GM19438 (cell line): Measurements from ENCODE around the gene SHISA6.

Source experiments
- ATAC-seq: cut with Tn5 transposase; IDR thresholded peaks from one replicate; pipeline ENCODE4 v1.9.1; 2021; ENCODE audit warnings: low read depth; ENCODE audit not compliant: unreplicated experiment

The SHISA6 gene

GRCh38 chr17:11264183-11264871 lies 23.3 kb downstream of the SHISA6 start:
- ATAC-seq = no peak

GRCh38 chr17:11267999-11268575 lies 27.1 kb downstream of the SHISA6 start:
- no peak for ATAC-seq

DNA sequence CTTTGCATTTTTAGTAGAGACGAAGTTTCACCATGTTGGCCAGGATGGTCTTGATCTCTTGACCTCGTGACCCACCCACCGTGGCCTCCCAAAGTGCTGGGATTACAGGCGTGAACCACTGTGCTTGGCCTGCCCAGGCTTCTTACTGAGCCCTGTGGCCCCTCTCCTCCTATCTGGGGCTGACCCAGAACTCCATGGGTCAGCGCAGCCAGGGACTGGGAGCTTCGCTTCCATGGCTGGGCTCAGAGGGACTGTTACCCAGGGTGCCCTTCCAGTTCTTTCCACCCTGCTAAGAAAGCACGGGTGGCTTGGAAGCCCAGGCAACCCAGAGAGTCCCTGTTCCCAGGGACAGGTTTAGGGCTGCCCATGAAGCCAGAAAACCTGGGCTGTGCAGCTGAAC lies 28.2 kb downstream of the SHISA6 start:
- no peak for ATAC-seq

DNA sequence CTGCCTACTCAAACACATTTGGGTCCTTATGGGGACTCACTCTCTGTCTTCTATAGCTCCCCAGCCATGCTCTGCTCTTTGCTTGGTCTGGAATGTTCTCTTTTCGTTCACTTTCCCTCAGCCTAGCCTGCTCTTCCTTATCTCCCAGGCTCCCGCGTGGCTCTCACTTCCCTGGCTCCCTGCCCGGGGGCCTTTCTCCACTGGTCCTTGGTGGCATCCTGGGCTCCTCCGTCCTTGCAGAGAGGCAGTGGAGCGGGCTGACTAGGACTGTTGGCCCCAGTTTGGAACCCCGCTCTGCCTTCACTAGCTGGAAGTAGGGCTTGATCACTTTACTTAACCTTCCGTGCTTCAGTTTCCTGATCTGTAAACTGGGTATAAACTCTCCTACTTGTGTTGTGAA lies 31.2 kb downstream of the SHISA6 start:
- no peak for ATAC-seq

DNA sequence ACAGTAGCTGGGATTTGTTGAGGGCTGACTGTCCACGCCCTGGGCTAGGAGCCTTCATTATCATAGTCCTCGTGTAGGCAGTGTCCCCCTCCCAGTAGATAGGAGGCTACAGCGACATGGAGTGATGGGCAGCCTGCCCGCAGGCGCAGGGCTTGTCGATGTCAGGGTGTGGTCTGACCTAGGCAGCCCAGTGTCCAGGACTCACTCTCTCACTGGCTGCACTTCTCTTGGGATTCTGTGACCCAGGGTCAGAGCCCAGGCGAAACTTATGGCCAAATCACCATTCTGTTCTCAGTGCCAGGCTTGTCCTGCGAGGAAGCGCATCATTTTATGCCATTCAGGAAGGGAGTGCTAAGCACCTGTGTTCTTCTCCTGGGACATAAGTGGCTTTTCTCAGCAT lies 32.6 kb downstream of the SHISA6 start:
- no peak for ATAC-seq

GRCh38 chr17:11274106-11274505 lies 33.1 kb downstream of the SHISA6 start:
- no peak for ATAC-seq

DNA sequence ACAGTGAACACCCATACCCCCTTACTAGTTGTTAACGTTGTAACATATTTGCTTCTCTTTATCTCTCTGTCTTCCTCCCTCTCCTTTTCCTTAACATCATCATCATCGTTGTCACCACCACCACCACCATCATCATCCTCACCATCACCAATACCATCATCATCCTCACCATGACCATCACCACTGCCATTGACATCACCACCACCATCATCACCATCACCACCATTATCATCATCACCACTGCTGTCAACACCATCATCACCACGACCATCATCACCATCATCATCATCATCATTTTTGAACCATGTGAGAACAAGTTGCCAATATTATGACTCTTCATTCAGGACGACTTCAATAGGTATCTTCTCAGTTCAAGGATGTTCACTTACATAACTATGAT lies 35.5 kb downstream of the SHISA6 start:
- no peak for ATAC-seq

- ATAC-seq = no peak
These were observed 37.4 kb downstream of the SHISA6 start for GRCh38 chr17:11278186-11278991.

DNA sequence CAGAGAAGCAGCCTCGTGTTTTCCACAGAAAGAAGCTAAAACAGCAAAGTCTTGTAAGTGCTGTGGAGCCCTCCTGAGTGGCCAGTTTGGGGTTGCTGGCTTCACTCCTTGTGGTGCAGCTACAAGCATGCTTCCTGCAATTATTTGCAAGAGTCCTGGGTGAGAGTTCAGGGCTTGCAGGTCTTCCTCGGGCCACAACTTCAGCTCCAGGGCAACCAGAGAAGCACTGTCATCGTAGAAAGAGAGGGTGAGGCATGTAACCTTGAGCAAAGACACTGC lies 37.9 kb downstream of the SHISA6 start:
- ATAC-seq = no peak

DNA sequence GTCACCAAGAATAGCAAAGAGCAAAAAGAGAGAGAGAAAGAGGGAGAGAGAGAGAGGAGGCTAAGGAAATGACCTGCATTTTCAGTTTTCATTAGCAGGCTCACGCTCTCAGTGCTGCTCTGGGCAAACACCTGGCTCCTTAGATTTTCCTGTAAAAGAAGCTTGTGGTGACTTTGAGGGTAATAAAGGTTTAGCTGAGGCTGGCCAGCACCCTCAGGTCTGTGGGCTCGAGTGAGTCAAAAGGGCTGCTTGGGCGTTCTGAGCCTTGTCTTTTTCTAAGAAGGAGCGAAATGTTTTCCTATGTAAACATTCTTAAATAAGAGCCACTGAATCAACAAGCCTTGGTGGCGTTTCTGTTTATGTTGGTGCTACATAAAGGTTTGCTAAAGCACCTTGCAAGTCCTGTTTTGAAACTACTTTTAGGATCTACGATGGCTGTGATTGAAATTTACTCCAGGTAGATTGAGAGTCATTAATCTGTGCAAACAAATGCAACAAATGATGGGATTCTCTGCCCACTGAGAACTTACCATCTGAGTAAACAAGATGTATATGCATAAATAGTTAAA lies 38.8 kb downstream of the SHISA6 start:
- no peak for ATAC-seq

DNA sequence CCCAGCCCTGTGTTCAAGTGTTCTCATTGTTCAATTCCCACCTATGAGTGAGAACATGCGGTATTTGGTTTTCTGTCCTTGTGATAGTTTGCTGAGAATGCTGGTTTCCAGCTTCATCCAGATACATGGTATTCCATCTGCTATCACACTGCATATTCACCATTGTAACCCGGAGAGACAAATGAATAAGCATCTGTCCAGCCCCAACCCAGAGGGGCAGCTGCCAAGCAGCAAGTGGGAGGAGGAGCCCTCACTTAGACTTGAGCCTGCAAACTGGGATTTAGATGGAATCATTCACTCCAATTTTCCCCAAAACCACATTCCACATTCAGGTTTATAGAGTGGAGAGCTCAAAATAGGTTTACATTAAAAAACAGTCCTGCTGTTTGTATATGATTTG lies 41.6 kb downstream of the SHISA6 start:
- no peak for ATAC-seq

DNA sequence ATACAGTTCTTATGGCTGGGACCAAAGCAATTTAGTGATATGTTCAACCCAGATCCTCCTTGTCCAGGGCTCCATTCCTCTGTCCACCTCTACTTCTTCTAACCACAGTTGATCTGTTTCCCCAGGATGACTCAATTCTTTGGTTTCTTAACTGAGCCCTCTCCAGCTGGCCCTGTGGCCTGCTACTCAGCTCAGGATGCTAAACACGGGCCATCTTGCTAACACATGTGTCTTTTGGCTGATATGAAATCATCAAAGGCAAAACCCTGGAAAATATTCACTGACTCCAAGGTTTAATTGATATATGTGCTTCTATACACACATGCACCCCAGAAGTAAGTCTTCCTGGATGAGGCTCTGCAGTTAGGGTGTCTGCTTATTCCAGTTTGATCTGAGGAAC lies 43.8 kb downstream of the SHISA6 start:
- no peak for ATAC-seq

DNA sequence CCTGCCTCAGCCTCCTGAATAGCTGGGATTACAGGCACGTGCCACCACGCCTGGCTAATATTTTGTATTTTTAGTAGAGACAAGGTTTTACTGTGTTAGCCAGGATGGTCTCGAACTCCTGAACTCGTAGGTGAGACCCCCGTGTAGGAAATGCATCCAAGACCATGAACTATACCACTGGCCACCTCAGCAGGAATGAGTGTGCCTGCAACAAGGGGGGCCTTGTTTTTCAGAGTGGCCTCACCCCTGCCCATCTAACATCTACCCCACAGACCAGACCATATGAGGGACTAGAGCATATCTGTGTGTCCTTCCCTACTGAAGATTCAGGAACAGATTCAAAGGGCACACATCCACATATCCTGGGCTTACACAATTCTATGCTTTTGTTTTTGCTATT lies 44.9 kb downstream of the SHISA6 start:
- no peak for ATAC-seq

GRCh38 chr17:11287791-11288190 lies 46.8 kb downstream of the SHISA6 start:
- no peak for ATAC-seq

DNA sequence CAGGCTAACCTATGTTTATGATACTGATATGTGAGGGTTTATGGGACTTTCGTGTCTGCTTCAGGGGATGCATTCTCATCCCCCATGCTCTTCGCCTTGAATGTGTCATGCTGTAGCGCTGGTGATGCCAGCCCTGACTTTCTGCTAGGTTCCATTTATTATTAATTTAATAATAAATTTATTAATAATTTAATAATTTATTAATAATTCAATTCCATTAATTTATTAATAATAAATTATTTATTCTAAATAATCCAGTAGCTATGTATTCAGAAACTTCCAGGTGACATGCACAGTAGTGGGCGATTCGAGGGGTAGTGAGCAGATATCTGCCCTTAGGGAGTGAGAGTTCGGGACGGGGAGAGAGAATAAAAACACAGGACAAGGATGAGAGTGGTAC lies 49.8 kb downstream of the SHISA6 start:
- no peak for ATAC-seq

GRCh38 chr17:11292491-11292890 lies 51.5 kb downstream of the SHISA6 start:
- ATAC-seq = no peak

GRCh38 chr17:11293480-11293879 lies 52.5 kb downstream of the SHISA6 start:
- ATAC-seq = no peak

GRCh38 chr17:11294826-11295225 lies 53.8 kb downstream of the SHISA6 start:
- no peak for ATAC-seq

- ATAC-seq = no peak
These were observed 56.0 kb downstream of the SHISA6 start for GRCh38 chr17:11296994-11297393.

DNA sequence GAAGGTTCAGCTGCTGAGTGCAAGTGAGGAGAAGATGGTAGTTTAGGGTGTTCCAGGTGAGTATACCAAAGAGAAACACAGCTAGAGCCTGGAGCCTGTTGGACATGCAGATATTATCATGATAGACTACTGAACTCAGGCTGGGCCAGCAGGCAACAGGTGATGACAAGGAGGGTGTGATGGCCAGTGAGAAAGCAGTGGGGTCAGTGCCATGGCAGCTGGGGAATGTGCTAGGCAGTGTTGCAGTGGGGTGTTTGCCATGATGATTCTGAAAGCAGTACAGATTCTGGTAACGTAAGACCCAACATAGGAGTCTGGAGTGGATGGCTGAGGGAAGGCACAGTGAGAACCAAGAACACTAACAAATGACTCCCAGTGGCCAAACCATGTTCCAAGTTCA lies 57.4 kb downstream of the SHISA6 start:
- ATAC-seq = no peak

DNA sequence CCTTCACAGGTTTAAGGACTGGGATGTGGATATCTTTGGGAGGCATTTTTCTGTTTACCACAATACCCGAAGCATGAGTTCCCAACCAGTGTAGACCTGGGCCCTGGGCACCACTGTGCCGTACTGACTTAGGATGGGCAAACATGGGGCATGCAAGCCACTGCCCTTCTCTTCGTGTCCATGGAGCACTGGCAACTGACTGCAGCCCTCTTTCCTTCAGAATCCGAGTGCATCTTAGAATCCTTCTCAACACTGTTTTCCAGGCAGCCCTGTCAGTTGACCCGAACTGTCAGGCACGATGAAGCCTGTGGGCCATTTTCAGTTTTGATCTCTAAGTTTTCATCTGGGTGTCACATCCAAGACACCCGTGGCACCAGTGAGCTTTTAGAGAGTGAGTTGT lies 59.2 kb downstream of the SHISA6 start:
- no peak for ATAC-seq

- no peak for ATAC-seq
These were observed 59.7 kb downstream of the SHISA6 start for GRCh38 chr17:11300738-11301137.
